Renal cortical epithelial cell (primary cell): Measurements from ENCODE around the gene SNAI1. TPM values are rescaled to one million over a fixed set of nuclear protein-coding genes. Genes with fewer than 3 reads are reported as not detected.
"Not testable (repeated sequence)": the region's sequence is repeated elsewhere in the genome, so short reads cannot be mapped to it uniquely, and the experiment has no call there.

Experiments
- DNase-seq: peaks from one replicate; pipeline ENCODE4 v3.0.0-alpha.2; 2011; ENCODE audit warnings: low read depth
- total RNA-seq: library from RNA; depleted of rRNA; stranded (reverse); fragments of >200 nt; gene quantifications from 2 replicates; pipeline ENCODE4 v1.2.3, GENCODE V29; 2014

SNAI1 gene
- total RNA-seq, 1 donor from 2014 or later: 2.7 TPM

GRCh38 chr20:49987015-49987867 is 4.5 kb downstream of the SNAI1 start:
- DNase-seq: peak; percentile 44

GRCh38 chr20:49987868-49988690 is 5.3 kb downstream of the SNAI1 start:
- DNase-seq: no peak

GRCh38 chr20:49989234-49990065 is 6.7 kb downstream of the SNAI1 start:
- DNase-seq: peak; percentile 37

- no peak for DNase-seq
Observed at GRCh38 chr20:49990271-49990720, 7.5 kb downstream of the SNAI1 start.

- no peak for DNase-seq
Observed at GRCh38 chr20:49993301-49993751, 10.5 kb downstream of the SNAI1 start.

GRCh38 chr20:49995586-49995985 is 12.8 kb downstream of the SNAI1 start:
- DNase-seq: no peak

GRCh38 chr20:49998478-49999188 is 15.9 kb downstream of the SNAI1 start:
- not testable (repeated sequence) for DNase-seq

GRCh38 chr20:49999329-49999728 is 16.5 kb downstream of the SNAI1 start:
- DNase-seq: no peak

- peak; percentile 41 for DNase-seq
Observed at GRCh38 chr20:50000548-50001222, 17.9 kb downstream of the SNAI1 start.

GRCh38 chr20:50001784-50002311 is 19.1 kb downstream of the SNAI1 start:
- peak; percentile 47 for DNase-seq

GRCh38 chr20:50003253-50003656 is 20.5 kb downstream of the SNAI1 start:
- DNase-seq: peak; percentile 63

- no peak for DNase-seq
Observed at GRCh38 chr20:50004229-50004628, 21.4 kb downstream of the SNAI1 start.

- no peak for DNase-seq
Observed at GRCh38 chr20:50005471-50005981, 22.7 kb downstream of the SNAI1 start.

- no peak for DNase-seq
Observed at GRCh38 chr20:50007369-50007768, 24.6 kb downstream of the SNAI1 start.

- no peak for DNase-seq
Observed at GRCh38 chr20:50008007-50008406, 25.2 kb downstream of the SNAI1 start.

- no peak for DNase-seq
Observed at GRCh38 chr20:50009521-50010454, 27.0 kb downstream of the SNAI1 start.

GRCh38 chr20:50011597-50011996 is 28.8 kb downstream of the SNAI1 start:
- DNase-seq: not testable (repeated sequence)
